A549 (cell line): ENCODE results near the gene ADAMTS4. TPM values are rescaled to one million over a fixed set of nuclear protein-coding genes. Genes with fewer than 3 reads are reported as not detected.

Source experiments
- ATAC-seq, 2 experiments: fragments of 200-7000 bp in 1 of 2; fragments of >200 bp in 1 of 2; cut with Nextera tagmentation in 1 of 2; cut with Tn5 transposase in 1 of 2; 3 replicates each; pipeline versions ENCODE4 v1.8.0 to v1.9.1; 2018 to 2020; ENCODE audit warnings: mild to moderate bottlenecking in 1 of 2, moderate library complexity in 1 of 2
- CTCF ChIA-PET: fragments of 300-600 bp; sonication (Branson Sonifier 250); formaldehyde crosslinking; extraction: SDS; loops from one replicate; lab custom pipeline; 2021; ENCODE audit warnings: antibody characterized with exemption, inconsistent platforms; lab: Yijun Ruan, JAX
- POLR2A ChIA-PET: fragments of 350-600 bp; formaldehyde crosslinking; extraction: SDS; loops from one replicate; lab custom pipeline; 2021; ENCODE audit warnings: antibody characterized with exemption, inconsistent platforms; lab: Yijun Ruan, JAX
- DNase-seq, 2 experiments: peaks; one replicate each; pipeline versions ENCODE4 v3.0.0 to v3.0.0-alpha.2; 2011 to 2016; ENCODE audit warnings: low read depth in 1 of 2, low spot score in 1 of 2
- FAIRE-seq: peaks from 2 replicates; lab custom pipeline; 2011; peaks lifted over from hg19 to GRCh38; lab: Jason Lieb, UNC
- H3K27ac ChIP-seq, 2 experiments: fragments of >200 bp; sonication (Bioruptor Twin); formaldehyde crosslinking; 3 replicates each; pipeline ENCODE4 v1.5.1; 2016 to 2017
- H3K4me1 ChIP-seq: fragments of >200 bp; sonication (Bioruptor Twin); formaldehyde crosslinking; 3 replicates; pipeline ENCODE4 v1.6.1; 2016
- H3K4me2 ChIP-seq: fragments of >200 bp; sonication (Bioruptor Twin); formaldehyde crosslinking; 3 replicates; pipeline ENCODE4 v1.6.1; 2016
- H3K4me3 ChIP-seq: fragments of >200 bp; sonication (Bioruptor Twin); formaldehyde crosslinking; 3 replicates; pipeline ENCODE4 v1.5.1; 2016
- H3K9me3 ChIP-seq: fragments of >200 bp; sonication (Bioruptor Twin); formaldehyde crosslinking; 3 replicates; pipeline ENCODE4 v1.6.1; 2016
- BHLHE40 ChIP-seq: IDR thresholded peaks from 2 replicates; pipeline ENCODE4 v1.6.1; 2012; ENCODE audit warnings: low read depth, low read length, inconsistent platforms
- CBX2 ChIP-seq: fragments of 200-600 bp; sonication (generic); IDR thresholded peaks from 2 replicates; pipeline ENCODE4 v1.6.1; 2016; ENCODE audit warnings: low read depth, mild to moderate bottlenecking, borderline replicate concordance
- CBX8 ChIP-seq: fragments of 200-600 bp; sonication (generic); IDR thresholded peaks from 2 replicates; pipeline ENCODE4 v1.6.1; 2016
- EP300 ChIP-seq, 2 experiments: fragments of >200 bp; sonication (Bioruptor Twin); formaldehyde crosslinking; IDR thresholded peaks; 2 replicates in 1 of 2; 3 replicates in 1 of 2; pipeline ENCODE4 v1.6.1; 2016 to 2017
- FOSB ChIP-seq: fragments of 250-450 bp; sonication (Bioruptor Pico); IDR thresholded peaks from 2 replicates; pipeline ENCODE4 v1.5.0; 2020; ENCODE audit warnings: mild to moderate bottlenecking, moderate library complexity
- FOSL2 ChIP-seq, 2 experiments: fragments of 450-650 bp in 1 of 2; fragments of >200 bp in 1 of 2; sonication (Bioruptor Twin) in 1 of 2; formaldehyde crosslinking; IDR thresholded peaks; 2 replicates each; pipeline versions ENCODE4 v1.5.0 to v1.6.1; 2016 to 2020; ENCODE audit warnings: mild to moderate bottlenecking in 1 of 2, moderate library complexity in 1 of 2
- GATA3 ChIP-seq: IDR thresholded peaks from 2 replicates; pipeline ENCODE4 v1.6.1; 2012; ENCODE audit warnings: borderline replicate concordance
- HEYL ChIP-seq: fragments of 250-450 bp; sonication (Bioruptor Pico); IDR thresholded peaks from 2 replicates; pipeline ENCODE4 v1.8.0; 2021; ENCODE audit warnings: mild to moderate bottlenecking, moderate library complexity
- HOXA7 ChIP-seq: fragments of 250-450 bp; sonication (Bioruptor Pico); IDR thresholded peaks from 2 replicates; pipeline ENCODE4 v1.5.0; 2020; ENCODE audit warnings: mild to moderate bottlenecking, moderate library complexity
- HOXB5 ChIP-seq: fragments of 250-450 bp; sonication (Bioruptor Pico); IDR thresholded peaks from 2 replicates; pipeline ENCODE4 v1.5.0; 2020; ENCODE audit warnings: mild to moderate bottlenecking, moderate library complexity
- JUNB ChIP-seq: fragments of >200 bp; sonication (Bioruptor Twin); formaldehyde crosslinking; IDR thresholded peaks from 2 replicates; pipeline ENCODE4 v1.6.1; 2016
- MAZ ChIP-seq: fragments of 150-350 bp; IDR thresholded peaks from 2 replicates; pipeline ENCODE4 v1.6.1; 2014; ENCODE audit warnings: antibody characterized with exemption, low read depth, low read length, borderline replicate concordance
- MYC ChIP-seq: IDR thresholded peaks from 2 replicates; pipeline ENCODE4 v1.6.1; 2012; ENCODE audit warnings: mild to moderate bottlenecking, inconsistent platforms, low read length, improper control_type of control experiment, borderline replicate concordance
- NPAS2 ChIP-seq: fragments of 250-450 bp; sonication (Bioruptor Pico); IDR thresholded peaks from 2 replicates; pipeline ENCODE4 v1.8.0; 2022; ENCODE audit warnings: mild to moderate bottlenecking, moderate library complexity, borderline replicate concordance
- NR3C1 ChIP-seq: fragments of >200 bp; sonication (Bioruptor Twin); formaldehyde crosslinking; IDR thresholded peaks from 3 replicates; pipeline ENCODE4 v1.6.1; 2017
- PHF8 ChIP-seq: fragments of 200-600 bp; sonication (generic); IDR thresholded peaks from 2 replicates; pipeline ENCODE4 v1.6.1; 2016; ENCODE audit warnings: low read depth, mild to moderate bottlenecking, antibody characterized with exemption, moderate library complexity, borderline replicate concordance
- POLR2A ChIP-seq: IDR thresholded peaks from 2 replicates; pipeline ENCODE4 v1.6.1; 2012; ENCODE audit warnings: mild to moderate bottlenecking, low read length
- RARB ChIP-seq: fragments of 250-450 bp; sonication (Bioruptor Pico); IDR thresholded peaks from 2 replicates; pipeline ENCODE4 v1.8.0; 2021; ENCODE audit warnings: mild to moderate bottlenecking, moderate library complexity
- RCOR1 ChIP-seq: fragments of 150-350 bp; IDR thresholded peaks from 2 replicates; pipeline ENCODE4 v1.6.1; 2014; ENCODE audit warnings: antibody characterized with exemption, low read length, low read depth
- RNF2 ChIP-seq: fragments of 200-600 bp; sonication (generic); IDR thresholded peaks from 2 replicates; pipeline ENCODE4 v1.6.1; 2016; ENCODE audit warnings: low read depth, mild to moderate bottlenecking, antibody characterized with exemption, moderate library complexity, borderline replicate concordance
- SMC3 ChIP-seq: fragments of >200 bp; sonication (Bioruptor Twin); formaldehyde crosslinking; IDR thresholded peaks from 3 replicates; pipeline ENCODE4 v1.6.1; 2018; ENCODE audit warnings: inconsistent platforms
- SREBF2 ChIP-seq: fragments of 450-650 bp; IDR thresholded peaks from 2 replicates; pipeline ENCODE4 v1.6.1; 2014; ENCODE audit warnings: mild to moderate bottlenecking, moderate library complexity
- TFCP2L1 ChIP-seq: fragments of 250-450 bp; sonication (Bioruptor Pico); IDR thresholded peaks from 2 replicates; pipeline ENCODE4 v1.5.0; 2021; ENCODE audit warnings: mild to moderate bottlenecking
- TP53 ChIP-seq: fragments of 250-450 bp; sonication (Bioruptor Pico); IDR thresholded peaks from 2 replicates; pipeline ENCODE4 v1.5.0; 2021; ENCODE audit warnings: mild to moderate bottlenecking, moderate library complexity
- ZNF302 ChIP-seq: fragments of 250-450 bp; sonication (Bioruptor Pico); IDR thresholded peaks from 2 replicates; pipeline ENCODE4 v1.9.0; 2021; ENCODE audit warnings: inconsistent platforms, mild to moderate bottlenecking, moderate library complexity
- ZSCAN20 ChIP-seq: fragments of 250-450 bp; sonication (Bioruptor Pico); IDR thresholded peaks from 2 replicates; pipeline ENCODE4 v1.8.0; 2022; ENCODE audit warnings: mild to moderate bottlenecking, moderate library complexity
- WGBS: methylation state at CpG from one replicate; pipeline ENCODE4 v1.1.6; 2017; ENCODE audit errors: missing lambda C conversion rate; 5-methylcytosine and 5-hydroxymethylcytosine counted together
- polyA plus RNA-seq, 4 experiments: library from polyadenylated mRNA; depleted of rRNA in 3 of 4; stranded (reverse); fragments of >200 nt; fragmentation: RNase III in 1 of 4; extraction: RNeasy Plus Mini Kit Qiagen cat#74134 plus additional on column Dnase treatment in 1 of 4; gene quantifications; 2 replicates in 3 of 4; 3 replicates in 1 of 4; pipeline ENCODE4 v1.2.3, GENCODE V29; 2011 to 2017
- TF ChIP-seq, protein P1 (sequence below): fragments of 450-650 bp; IDR thresholded peaks from 2 replicates; pipeline ENCODE4 v1.6.1; 2014; ENCODE audit warnings: antibody characterized with exemption
- TF ChIP-seq, protein P2 (sequence below): IDR thresholded peaks from 2 replicates; pipeline ENCODE4 v1.6.1; 2012; ENCODE audit warnings: low read depth, borderline replicate concordance
- TF ChIP-seq, protein P3 (sequence below): fragments of 250-450 bp; sonication (Bioruptor Pico); IDR thresholded peaks from 2 replicates; pipeline ENCODE4 v1.5.0; 2021; ENCODE audit warnings: mild to moderate bottlenecking, moderate library complexity, borderline replicate concordance
- TF ChIP-seq, protein P4 (sequence below): fragments of 250-450 bp; sonication (Bioruptor Pico); IDR thresholded peaks from 2 replicates; pipeline ENCODE4 v1.5.0; 2020; ENCODE audit warnings: low read depth, mild to moderate bottlenecking, moderate library complexity
- TF ChIP-seq, protein P5 (sequence below): IDR thresholded peaks from 2 replicates; pipeline ENCODE4 v1.6.1; 2012
- TF ChIP-seq, protein P6 (sequence below): fragments of >200 bp; sonication (Bioruptor Twin); formaldehyde crosslinking; IDR thresholded peaks from 2 replicates; pipeline ENCODE4 v1.6.1; 2016

The ADAMTS4 gene
- polyA plus RNA-seq, 2 of the 4 experiments (the other 2 are of a cell fraction), result not detected

DNA sequence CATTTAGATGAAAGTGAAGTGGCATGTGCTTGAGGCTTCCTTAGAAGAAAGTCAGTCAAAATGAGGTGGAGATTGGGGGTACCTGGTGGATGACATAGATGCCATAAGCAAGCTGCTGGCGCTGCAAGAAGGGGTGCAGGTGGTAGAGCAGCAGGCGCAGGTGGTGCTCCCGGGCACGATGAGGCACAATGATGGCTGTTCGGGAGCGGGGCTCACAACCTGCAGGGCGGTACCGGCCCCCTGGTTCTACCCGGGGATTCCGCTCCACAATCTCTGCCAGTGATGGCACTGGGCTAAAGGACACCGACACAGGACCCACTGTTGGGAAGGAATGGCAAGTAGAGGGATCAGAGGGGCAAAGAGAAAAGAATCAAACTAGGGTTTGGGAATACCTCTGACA is 23.9 kb downstream of the ADAMTS4 start (continued):
- TF ChIP-seq CBX2 (no peak), FOSB (CRISPR knock-in tag) (no peak), HOXB5 (CRISPR knock-in tag) (no peak), CBX8 (no peak), TFCP2L1 (CRISPR knock-in tag) (no peak), MAZ (no peak), MYC (no peak), HOXA7 (CRISPR knock-in tag) (no peak)
- TF ChIP-seq, protein P1, sequence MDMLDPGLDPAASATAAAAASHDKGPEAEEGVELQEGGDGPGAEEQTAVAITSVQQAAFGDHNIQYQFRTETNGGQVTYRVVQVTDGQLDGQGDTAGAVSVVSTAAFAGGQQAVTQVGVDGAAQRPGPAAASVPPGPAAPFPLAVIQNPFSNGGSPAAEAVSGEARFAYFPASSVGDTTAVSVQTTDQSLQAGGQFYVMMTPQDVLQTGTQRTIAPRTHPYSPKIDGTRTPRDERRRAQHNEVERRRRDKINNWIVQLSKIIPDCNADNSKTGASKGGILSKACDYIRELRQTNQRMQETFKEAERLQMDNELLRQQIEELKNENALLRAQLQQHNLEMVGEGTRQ, result no peak

DNA sequence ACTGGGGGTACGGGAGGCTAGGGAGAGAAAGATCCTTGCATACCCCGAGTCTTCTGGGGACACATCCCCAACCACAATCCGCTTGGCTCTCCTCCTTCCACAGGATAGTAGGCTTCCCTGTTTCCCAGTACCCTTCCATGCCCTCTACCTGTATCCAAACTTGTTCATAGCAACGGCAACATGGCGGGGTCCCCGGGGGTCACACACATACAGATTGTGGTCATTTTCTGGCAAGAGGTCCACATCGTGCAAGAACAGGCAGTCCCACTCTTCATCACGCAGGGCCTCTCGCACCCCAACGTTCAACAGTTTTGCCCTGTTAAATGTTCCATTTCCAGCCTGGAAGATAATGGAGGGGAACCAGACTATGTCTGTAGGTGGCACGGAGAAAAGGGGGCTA is 25.1 kb downstream of the ADAMTS4 start:
- no peak for TF ChIP-seq PHF8
- TF ChIP-seq, protein P2, sequence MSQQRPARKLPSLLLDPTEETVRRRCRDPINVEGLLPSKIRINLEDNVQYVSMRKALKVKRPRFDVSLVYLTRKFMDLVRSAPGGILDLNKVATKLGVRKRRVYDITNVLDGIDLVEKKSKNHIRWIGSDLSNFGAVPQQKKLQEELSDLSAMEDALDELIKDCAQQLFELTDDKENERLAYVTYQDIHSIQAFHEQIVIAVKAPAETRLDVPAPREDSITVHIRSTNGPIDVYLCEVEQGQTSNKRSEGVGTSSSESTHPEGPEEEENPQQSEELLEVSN, result no peak
- no peak for TF ChIP-seq JUNB
- TF ChIP-seq RNF2, result no peak
- no peak for TF ChIP-seq MAZ
- TF ChIP-seq, protein P3, sequence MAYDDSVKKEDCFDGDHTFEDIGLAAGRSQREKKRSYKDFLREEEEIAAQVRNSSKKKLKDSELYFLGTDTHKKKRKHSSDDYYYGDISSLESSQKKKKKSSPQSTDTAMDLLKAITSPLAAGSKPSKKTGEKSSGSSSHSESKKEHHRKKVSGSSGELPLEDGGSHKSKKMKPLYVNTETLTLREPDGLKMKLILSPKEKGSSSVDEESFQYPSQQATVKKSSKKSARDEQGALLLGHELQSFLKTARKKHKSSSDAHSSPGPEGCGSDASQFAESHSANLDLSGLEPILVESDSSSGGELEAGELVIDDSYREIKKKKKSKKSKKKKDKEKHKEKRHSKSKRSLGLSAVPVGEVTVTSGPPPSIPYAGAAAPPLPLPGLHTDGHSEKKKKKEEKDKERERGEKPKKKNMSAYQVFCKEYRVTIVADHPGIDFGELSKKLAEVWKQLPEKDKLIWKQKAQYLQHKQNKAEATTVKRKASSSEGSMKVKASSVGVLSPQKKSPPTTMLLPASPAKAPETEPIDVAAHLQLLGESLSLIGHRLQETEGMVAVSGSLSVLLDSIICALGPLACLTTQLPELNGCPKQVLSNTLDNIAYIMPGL (CRISPR knock-in tag), result no peak
- no peak for TF ChIP-seq EP300 (IDR thresholded peaks at IDR 0.05)
- no peak for TF ChIP-seq SMC3
- no peak for TF ChIP-seq SREBF2
- TF ChIP-seq NPAS2 (CRISPR knock-in tag), result no peak
- no peak for TF ChIP-seq RCOR1
- TF ChIP-seq ZNF302, result no peak
- WGBS, result 94% methylated on average over 11 of the region's 11 CpGs
- no peaks in the 10 kb centered on the region for H3K9me3 ChIP-seq
- no peak overlapping the region for H3K27ac ChIP-seq
- ChIA-PET POLR2A (no interaction called here), CTCF (interaction anchor here (0.7 to 3.2 kb wide), 2 partner anchors 18 to 260 kb away, joined by 4 to 14 read pairs; no protein-coding TSS in a partner anchor)
- no peak overlapping the region for H3K4me2 ChIP-seq
- FAIRE-seq, result no peak
- no peak overlapping the region for H3K4me3 ChIP-seq
- DNase-seq, result no peak
- peaks cover 11% of the 10 kb centered on the region; the same call in 2 of the 3 replicates for H3K4me1 ChIP-seq
- ATAC-seq, result no peak

DNA sequence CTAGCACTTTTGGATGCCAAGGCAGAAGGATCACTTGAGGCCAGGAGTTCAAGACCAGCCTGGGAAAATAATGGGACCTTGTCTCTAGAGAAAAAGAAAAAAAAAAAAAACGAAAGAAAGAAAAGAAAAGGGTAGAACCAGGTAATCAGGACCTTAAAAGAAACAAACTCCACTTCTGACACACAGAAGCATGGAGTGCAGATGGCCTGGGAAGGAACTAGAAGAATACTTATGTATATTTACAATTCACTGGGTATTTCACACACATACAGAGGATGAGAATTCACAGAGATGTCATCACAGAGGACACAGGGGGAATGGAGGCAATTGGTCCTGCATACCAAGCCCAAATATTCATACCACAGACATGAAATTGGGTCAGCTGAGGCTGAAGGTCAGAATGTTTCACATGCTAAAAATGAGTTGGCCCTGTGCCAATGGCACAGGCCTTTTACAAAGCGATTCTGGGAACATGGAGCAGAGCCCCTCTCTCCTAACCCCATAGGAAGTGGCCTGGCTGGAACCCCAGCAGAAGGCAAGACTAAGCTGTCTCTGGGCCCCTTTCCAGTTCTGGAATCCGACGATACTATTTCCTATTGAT is 26.0 kb downstream of the ADAMTS4 start:
- 85% methylated on average over 4 of the region's 4 CpGs for WGBS
- peaks cover 10% of the 10 kb centered on the region; the same call in 2 of the 3 replicates for H3K4me1 ChIP-seq
- DNase-seq, result no peak
- CTCF ChIA-PET, result interaction anchor here (3.2 kb wide), 1 partner anchor 19 kb away, joined by 14 read pairs; no protein-coding TSS in a partner anchor
- H3K4me3 ChIP-seq, result no peak overlapping the region
- no peak overlapping the region for H3K4me2 ChIP-seq
- POLR2A ChIA-PET, result no interaction called here
- TF ChIP-seq GATA3 (no peak), ZSCAN20 (CRISPR knock-in tag) (no peak), FOSL2 (IDR thresholded peaks at IDR 0.05) (no peak), FOSL2 (CRISPR knock-in tag; IDR thresholded peaks at IDR 0.05) (no peak), TP53 (CRISPR knock-in tag) (no peak), HEYL (CRISPR knock-in tag) (no peak), PHF8 (no peak), RARB (CRISPR knock-in tag) (no peak), POLR2A (no peak), HOXB5 (CRISPR knock-in tag) (no peak), NR3C1 (no peak), BHLHE40 (no peak)
- TF ChIP-seq, protein P4, sequence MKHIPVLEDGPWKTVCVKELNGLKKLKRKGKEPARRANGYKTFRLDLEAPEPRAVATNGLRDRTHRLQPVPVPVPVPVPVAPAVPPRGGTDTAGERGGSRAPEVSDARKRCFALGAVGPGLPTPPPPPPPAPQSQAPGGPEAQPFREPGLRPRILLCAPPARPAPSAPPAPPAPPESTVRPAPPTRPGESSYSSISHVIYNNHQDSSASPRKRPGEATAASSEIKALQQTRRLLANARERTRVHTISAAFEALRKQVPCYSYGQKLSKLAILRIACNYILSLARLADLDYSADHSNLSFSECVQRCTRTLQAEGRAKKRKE (CRISPR knock-in tag), result no peak
- TF ChIP-seq, protein P5, sequence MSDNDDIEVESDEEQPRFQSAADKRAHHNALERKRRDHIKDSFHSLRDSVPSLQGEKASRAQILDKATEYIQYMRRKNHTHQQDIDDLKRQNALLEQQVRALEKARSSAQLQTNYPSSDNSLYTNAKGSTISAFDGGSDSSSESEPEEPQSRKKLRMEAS, result no peak
- TF ChIP-seq, protein P2, result no peak
- TF ChIP-seq, protein P6, sequence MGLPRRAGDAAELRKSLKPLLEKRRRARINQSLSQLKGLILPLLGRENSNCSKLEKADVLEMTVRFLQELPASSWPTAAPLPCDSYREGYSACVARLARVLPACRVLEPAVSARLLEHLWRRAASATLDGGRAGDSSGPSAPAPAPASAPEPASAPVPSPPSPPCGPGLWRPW, result no peak
- TF ChIP-seq, all 56 proteins: peak for 0
- Histone ChIP-seq H3K27ac (no peak overlapping the region), H3K9me3 (no peaks in the 10 kb centered on the region)
- ATAC-seq (no peak), FAIRE-seq (no peak)
